SK-N-SH (cell line): ENCODE data around the gene CUEDC1. TPM values are rescaled to one million over a fixed set of nuclear protein-coding genes. Genes with fewer than 3 reads are reported as not detected.

Source experiments
- CTCF ChIA-PET: fragments of 300-600, 350-600 bp; formaldehyde crosslinking; extraction: SDS; loops from one replicate; lab custom pipeline; 2021; lab: Yijun Ruan, JAX
- POLR2A ChIA-PET: fragments of 350-600 bp; sonication (Branson Sonifier 250); formaldehyde crosslinking; extraction: SDS; loops from one replicate; lab custom pipeline; 2020; ENCODE audit warnings: antibody characterized with exemption, inconsistent platforms; lab: Yijun Ruan, JAX
- DNase-seq: peaks from one replicate; pipeline ENCODE4 v3.0.0; 2012
- H2AFZ ChIP-seq: fragments of 200-600 bp; sonication (generic); 2 replicates; pipeline ENCODE4 v1.8.1; 2016; ENCODE audit warnings: antibody characterized with exemption, mild to moderate bottlenecking, low read depth
- H3F3A ChIP-seq: fragments of 200-600 bp; sonication (generic); replicated peaks from 2 replicates; pipeline ENCODE3; 2016; ENCODE audit warnings: antibody characterized with exemption, mild to moderate bottlenecking; ENCODE audit not compliant: insufficient read depth
- H3K27ac ChIP-seq, 2 experiments: fragments of 200-500 bp in 1 of 2; fragments of 200-600 bp in 1 of 2; sonication (Bioruptor generic) in 1 of 2; sonication (generic), shearing (Covaris generic) in 1 of 2; 2 replicates each; pipeline versions ENCODE4 v1.5.1 to v1.6.1; 2014 to 2016; ENCODE audit warnings: low read depth in 2 of 2, inconsistent platforms in 1 of 2, low read length in 1 of 2, mild to moderate bottlenecking in 1 of 2, mixed read lengths in 1 of 2
- H3K27me3 ChIP-seq: fragments of 200-600 bp; sonication (generic), shearing (Covaris generic); 2 replicates; pipeline ENCODE4 v1.6.1; 2016; ENCODE audit warnings: mixed run types; ENCODE audit not compliant: insufficient read depth
- H3K36me3 ChIP-seq, 2 experiments: fragments of 200-500 bp in 1 of 2; fragments of 200-600 bp in 1 of 2; sonication (Bioruptor generic) in 1 of 2; sonication (generic) in 1 of 2; replicated peaks in 1 of 2; 2 replicates each; pipeline versions ENCODE3 to v1.5.1; 2014 to 2016; ENCODE audit warnings: low read length in 1 of 2, mild to moderate bottlenecking in 1 of 2; ENCODE audit not compliant: insufficient read depth in 2 of 2, control insufficient read depth in 1 of 2
- H3K4me1 ChIP-seq, 2 experiments: fragments of 200-500 bp in 1 of 2; fragments of 200-600 bp in 1 of 2; sonication (Bioruptor generic) in 1 of 2; sonication (generic), shearing (Covaris generic) in 1 of 2; 2 replicates each; pipeline versions ENCODE4 v1.5.1 to v1.6.1; 2014 to 2016; ENCODE audit warnings: low read depth in 1 of 2, low read length in 1 of 2, mixed run types in 1 of 2; ENCODE audit not compliant: insufficient read depth in 2 of 2, control insufficient read depth in 1 of 2
- H3K4me2 ChIP-seq: fragments of 200-600 bp; sonication (generic), shearing (Covaris generic); 2 replicates; pipeline ENCODE4 v1.6.1; 2017; ENCODE audit warnings: mixed run types
- H3K4me3 ChIP-seq, 2 experiments: fragments of 200-500 bp in 1 of 2; fragments of 200-600 bp in 1 of 2; sonication (Bioruptor generic) in 1 of 2; sonication (generic), shearing (Covaris generic) in 1 of 2; 2 replicates each; pipeline versions ENCODE4 v1.5.1 to v1.8.1; 2014 to 2016; ENCODE audit warnings: low read depth in 2 of 2, inconsistent platforms in 1 of 2, low read length in 1 of 2, mild to moderate bottlenecking in 1 of 2, mixed read lengths in 1 of 2, moderate library complexity in 1 of 2
- H3K79me2 ChIP-seq: fragments of 200-600 bp; sonication (generic); 2 replicates; pipeline ENCODE4 v1.8.1; 2017; ENCODE audit warnings: mild to moderate bottlenecking; ENCODE audit not compliant: insufficient read depth
- H3K9ac ChIP-seq: fragments of 200-600 bp; sonication (generic); 2 replicates; pipeline ENCODE4 v1.6.1; 2017; ENCODE audit warnings: mixed run types
- H3K9me2 ChIP-seq: fragments of 200-600 bp; sonication (generic); 2 replicates; pipeline ENCODE4 v1.6.1; 2017; ENCODE audit warnings: mixed run types
- H3K9me3 ChIP-seq: fragments of 200-600 bp; sonication (generic); 2 replicates; pipeline ENCODE4 v1.6.1; 2017; ENCODE audit warnings: mixed run types, mild to moderate bottlenecking, moderate library complexity
- H4K20me1 ChIP-seq: fragments of 200-600 bp; sonication (generic); 2 replicates; pipeline ENCODE4 v1.6.1; 2017; ENCODE audit warnings: mild to moderate bottlenecking, mixed run types; ENCODE audit not compliant: insufficient read depth
- EZH2phosphoT487 ChIP-seq: fragments of 200-600 bp; sonication (generic); IDR thresholded peaks from 2 replicates; pipeline ENCODE4 v1.6.1; 2017; ENCODE audit warnings: low read depth, mixed run types, mild to moderate bottlenecking, antibody characterized with exemption, moderate library complexity, borderline replicate concordance
- GABPA ChIP-seq: IDR thresholded peaks from 2 replicates; pipeline ENCODE4 v1.4.0; 2012; ENCODE audit warnings: low read depth, mild to moderate bottlenecking
- GATA2 ChIP-seq: sonication (generic); formaldehyde crosslinking; IDR thresholded peaks from 2 replicates; pipeline ENCODE4 v1.5.0; 2020; ENCODE audit warnings: mild to moderate bottlenecking, missing genetic modification reagents
- POLR2AphosphoS5 ChIP-seq: IDR thresholded peaks from 2 replicates; pipeline ENCODE4 v1.6.1; 2012; ENCODE audit warnings: low read depth, low read length
- RCOR1 ChIP-seq: fragments of 150-350 bp; IDR thresholded peaks from 2 replicates; pipeline ENCODE4 v1.6.1; 2017; ENCODE audit warnings: antibody characterized with exemption, low read length
- REST ChIP-seq: IDR thresholded peaks from 2 replicates; pipeline ENCODE4 v1.6.1; 2012; ENCODE audit warnings: mild to moderate bottlenecking, low read depth, low read length, moderate library complexity
- SIN3A ChIP-seq: IDR thresholded peaks from 2 replicates; pipeline ENCODE4 v1.6.1; 2012; ENCODE audit warnings: low read depth, mild to moderate bottlenecking, low read length, moderate library complexity, borderline replicate concordance
- TCF12 ChIP-seq: IDR thresholded peaks from 2 replicates; pipeline ENCODE4 v1.4.0; 2012
- TEAD4 ChIP-seq: IDR thresholded peaks from 2 replicates; pipeline ENCODE4 v1.4.0; 2012; ENCODE audit warnings: mild to moderate bottlenecking, borderline replicate concordance; ENCODE audit not compliant: insufficient read depth
- WGBS: methylation state at CpG from one replicate; pipeline ENCODE4 v1.1.6; 2017; ENCODE audit warnings: low lambda C conversion rate; 5-methylcytosine and 5-hydroxymethylcytosine counted together
- polyA plus RNA-seq, 3 experiments: library from polyadenylated mRNA; depleted of rRNA; stranded (reverse); fragments of >200 nt; gene quantifications; 2 replicates each; pipeline ENCODE4 v1.2.3, GENCODE V29; 2012

The CUEDC1 gene
- polyA plus RNA-seq, 1 of the 3 experiments (the other 2 are of a cell fraction): 58.9 TPM

GRCh38 chr17:57935833-57936807, 19.1 kb downstream of the CUEDC1 start:
- peak; percentile 70 for DNase-seq
- CTCF ChIA-PET: interaction anchor here (0.6 to 6.0 kb wide), 11 partner anchors 9 to 176 kb away, joined by 3 to 39 read pairs (median 3); no protein-coding TSS in a partner anchor
- H3K4me2 ChIP-seq: peak overlapping the region; percentile 46

DNA sequence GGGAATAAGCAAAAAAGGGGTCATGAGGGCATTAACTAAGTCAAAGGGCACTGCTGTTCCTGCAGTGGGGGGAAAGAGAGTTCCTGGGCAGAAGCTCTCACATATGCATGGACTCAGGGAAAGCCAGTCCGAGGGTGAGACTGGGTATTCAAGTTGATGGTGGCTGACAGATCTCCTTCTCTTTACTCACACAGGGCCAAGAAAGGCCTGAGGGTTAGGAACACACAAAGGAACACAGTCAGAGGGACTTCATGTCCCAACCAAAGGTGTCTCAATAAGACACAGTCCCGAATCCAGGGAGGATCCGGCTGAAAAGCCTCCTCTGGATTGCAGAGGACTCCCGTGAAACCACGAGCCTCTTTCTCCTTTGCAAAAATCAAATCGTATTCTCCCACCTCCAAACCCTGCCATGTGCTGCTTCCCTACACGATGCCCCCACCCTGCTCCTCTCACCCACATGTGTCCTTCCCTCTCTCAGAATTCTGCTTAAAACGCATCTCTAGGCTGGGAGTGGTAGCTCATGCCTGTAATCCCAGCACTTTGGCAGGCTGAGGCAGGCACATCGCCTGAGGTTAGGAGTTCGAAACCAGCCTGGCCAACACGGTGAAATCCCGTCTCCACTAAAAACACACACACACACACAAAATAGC, 23.6 kb downstream of the CUEDC1 start:
- DNase-seq: no peak
- Histone ChIP-seq H3K36me3 (no peaks in the 10 kb centered on the region), H3K9ac (no peak overlapping the region; the same call in 1 of the 2 replicates), H3K27ac (no peak overlapping the region), H3F3A (peaks cover 25% of the 10 kb centered on the region), H2AFZ (no peak overlapping the region), H3K4me2 (peak overlapping the region; percentile 16; the same call in 1 of the 2 replicates), H3K79me2 (peaks cover 92% of the 10 kb centered on the region), H3K4me1 (peaks cover 28 to 45% of the 10 kb centered on the region in 2 experiments; a peak in 3 of 4 replicates), H3K27me3 (no peaks in the 10 kb centered on the region), H3K9me3 (no peaks in the 10 kb centered on the region), H4K20me1 (peaks cover 7% of the 10 kb centered on the region), H3K4me3 (no peak overlapping the region), H3K9me2 (no peaks in the 10 kb centered on the region)
- WGBS: 97% methylated on average over 12 of the region's 12 CpGs
- POLR2A ChIA-PET: interaction anchor here (0.7 kb wide), 1 partner anchor 41 kb away, joined by 4 read pairs; no protein-coding TSS in a partner anchor
- CTCF ChIA-PET: interaction anchor here (0.6 to 2.6 kb wide), 8 partner anchors 9 to 73 kb away, joined by 3 to 7 read pairs (median 3); partner anchors contain the start of gene CUEDC1
- no peak for TF ChIP-seq RCOR1
- no peak for TF ChIP-seq TCF12
- TF ChIP-seq TEAD4: no peak
- TF ChIP-seq POLR2AphosphoS5: no peak
- no peak for TF ChIP-seq EZH2phosphoT487
- no peak for TF ChIP-seq REST
- no peak for TF ChIP-seq GABPA
- TF ChIP-seq SIN3A: no peak

More at GRCh38 chr17:57935833-57936807, 19.1 kb downstream of the CUEDC1 start:
- peak overlapping the region; percentile 67 for H3K9ac ChIP-seq
- no peak for TF ChIP-seq REST
- TF ChIP-seq GATA2 (CRISPR knock-in tag): no peak
- 0 out of 2 replicates have a peak, but pooled peaks have one; percentile 13 for TF ChIP-seq TEAD4
- TF ChIP-seq, all 33 proteins: peak for 1
- H3K9me3 ChIP-seq: no peaks in the 10 kb centered on the region
- peaks cover 30 to 41% of the 10 kb centered on the region in 2 experiments; a peak in 3 of 4 replicates for H3K4me1 ChIP-seq
- H3K27me3 ChIP-seq: no peaks in the 10 kb centered on the region
- 76% methylated on average over 10 of the region's 11 CpGs for WGBS
- no peak overlapping the region for H3K4me3 ChIP-seq
- peaks cover 95% of the 10 kb centered on the region for H3K79me2 ChIP-seq
- no peak overlapping the region for H2AFZ ChIP-seq
- peaks cover 21% of the 10 kb centered on the region for H3F3A ChIP-seq
- no peaks in the 10 kb centered on the region for H3K36me3 ChIP-seq
- H3K27ac ChIP-seq: peak overlapping the region; percentile 64 to 85
- H4K20me1 ChIP-seq: no peaks in the 10 kb centered on the region; the same call in 1 of the 2 replicates
- POLR2A ChIA-PET: interaction anchor here (0.6 kb wide), 1 partner anchor 1204 kb away, joined by 3 read pairs; no protein-coding TSS in a partner anchor
- H3K9me2 ChIP-seq: no peaks in the 10 kb centered on the region
